CD4-positive, alpha-beta T cell treated with Interleukin-6 at 100 ng/mL for 8 hours (primary cell): ENCODE results near the gene GAB2.
"Not testable (repeated sequence)": the region's sequence is repeated elsewhere in the genome, so short reads cannot be mapped to it uniquely, and the experiment has no call there.

Experiments
- DNase-seq: peaks from one replicate; pipeline ENCODE4 v3.0.0-alpha.2; 2020; ENCODE audit warnings: mixed read lengths, low spot score

The GAB2 gene

GRCh38 chr11:78365381-78365792 lies 52.2 kb downstream of the GAB2 start:
- DNase-seq: no peak

GRCh38 chr11:78364128-78364751 lies 53.4 kb downstream of the GAB2 start:
- no peak for DNase-seq

GRCh38 chr11:78363024-78363619 lies 54.5 kb downstream of the GAB2 start:
- no peak for DNase-seq

- no peak for DNase-seq
Observed at GRCh38 chr11:78361228-78361627, 56.4 kb downstream of the GAB2 start.

GRCh38 chr11:78359921-78360320 lies 57.7 kb downstream of the GAB2 start:
- DNase-seq: no peak

GRCh38 chr11:78357924-78358323 lies 59.7 kb downstream of the GAB2 start:
- not testable (repeated sequence) for DNase-seq

- DNase-seq: not testable (repeated sequence)
Observed at GRCh38 chr11:78357425-78357824, 60.2 kb downstream of the GAB2 start.

- not testable (repeated sequence) for DNase-seq
Observed at GRCh38 chr11:78355742-78356141, 61.9 kb downstream of the GAB2 start.

- DNase-seq: no peak
Observed at GRCh38 chr11:78355309-78355705, 62.3 kb downstream of the GAB2 start.

GRCh38 chr11:78354408-78355308 lies 63.0 kb downstream of the GAB2 start:
- DNase-seq: no peak

GRCh38 chr11:78351979-78352841 lies 65.4 kb downstream of the GAB2 start:
- DNase-seq: no peak

GRCh38 chr11:78351193-78351592 lies 66.4 kb downstream of the GAB2 start:
- no peak for DNase-seq

GRCh38 chr11:78350646-78351165 lies 66.9 kb downstream of the GAB2 start:
- no peak for DNase-seq

- DNase-seq: no peak
Observed at GRCh38 chr11:78350091-78350645, 67.5 kb downstream of the GAB2 start.

GRCh38 chr11:78349624-78350023 lies 68.0 kb downstream of the GAB2 start:
- no peak for DNase-seq

GRCh38 chr11:78349114-78349513 lies 68.5 kb downstream of the GAB2 start:
- DNase-seq: no peak

- no peak for DNase-seq
Observed at GRCh38 chr11:78347956-78348355, 69.7 kb downstream of the GAB2 start.

- DNase-seq: no peak
Observed at GRCh38 chr11:78346799-78347198, 70.8 kb downstream of the GAB2 start.

GRCh38 chr11:78345450-78345849 lies 72.2 kb downstream of the GAB2 start:
- no peak for DNase-seq

- no peak for DNase-seq
Observed at GRCh38 chr11:78344676-78345075, 72.9 kb downstream of the GAB2 start.

GRCh38 chr11:78344094-78344493 lies 73.5 kb downstream of the GAB2 start:
- no peak for DNase-seq
